Mononuclear cell (primary cell): Measurements from ENCODE around the gene TSBP1. TPM values are rescaled to one million over a fixed set of nuclear protein-coding genes. Genes with fewer than 3 reads are reported as not detected.
"Not testable (repeated sequence)": the region's sequence is repeated elsewhere in the genome, so short reads cannot be mapped to it uniquely, and the experiment has no call there.

Experiments
- H3K27me3 ChIP-seq: 2 replicates; pipeline ENCODE4 v1.6.0; 2011; ENCODE audit warnings: low read length, control low read depth; ENCODE audit not compliant: insufficient read depth
- H3K4me1 ChIP-seq: 2 replicates; pipeline ENCODE4 v1.5.1; 2011; ENCODE audit warnings: mild to moderate bottlenecking, low read length, control low read depth; ENCODE audit not compliant: insufficient read depth
- H3K4me3 ChIP-seq: 2 replicates; pipeline ENCODE4 v1.5.1; 2011; ENCODE audit warnings: mild to moderate bottlenecking, low read length, moderate library complexity
- H3K9me3 ChIP-seq: 2 replicates; pipeline ENCODE4 v1.5.1; 2011; ENCODE audit warnings: low read depth, mild to moderate bottlenecking, control low read depth, low read length
- total RNA-seq: library from RNA; depleted of rRNA; stranded (reverse); fragments of >200 nt; gene quantifications from one replicate; pipeline ENCODE4 v1.2.3, GENCODE V29; 2012

The TSBP1 gene
- total RNA-seq, 1 donor = not detected

GRCh38 chr6:32271429-32271828 lies 100.3 kb downstream of the TSBP1 start:
- no peaks in the 10 kb centered on the region for H3K9me3 ChIP-seq
- H3K4me1 ChIP-seq = peaks cover 25% of the 10 kb centered on the region
- no peak overlapping the region for H3K4me3 ChIP-seq
- no peaks in the 10 kb centered on the region for H3K27me3 ChIP-seq

GRCh38 chr6:32268459-32268858 lies 103.2 kb downstream of the TSBP1 start:
- H3K4me1 ChIP-seq = peaks cover 25% of the 10 kb centered on the region
- H3K9me3 ChIP-seq = not testable (repeated sequence)

DNA sequence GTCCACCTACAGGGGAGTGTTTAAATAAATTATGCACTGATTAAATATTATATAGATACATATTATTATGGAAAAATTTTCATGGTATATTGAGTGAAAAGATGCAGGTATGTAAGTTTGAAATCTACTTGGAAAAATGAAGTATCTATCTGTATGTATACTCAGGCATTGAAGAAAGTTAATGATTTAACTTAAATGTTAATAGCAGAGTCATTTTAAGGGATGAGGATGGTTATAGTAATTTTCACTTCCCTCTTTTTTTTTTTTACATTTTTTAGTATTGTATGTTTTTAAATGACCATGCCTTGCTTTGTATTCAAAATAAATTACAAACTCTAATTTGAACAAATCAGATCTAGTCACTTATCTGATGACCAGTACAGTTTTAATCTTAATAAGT lies 104.7 kb downstream of the TSBP1 start:
- Histone ChIP-seq H3K4me3 (no peak overlapping the region), H3K4me1 (peaks cover 25% of the 10 kb centered on the region)

More at GRCh38 chr6:32268459-32268858, 103.2 kb downstream of the TSBP1 start:
- H3K4me3 ChIP-seq, H3K27me3 ChIP-seq: not testable (repeated sequence)

DNA sequence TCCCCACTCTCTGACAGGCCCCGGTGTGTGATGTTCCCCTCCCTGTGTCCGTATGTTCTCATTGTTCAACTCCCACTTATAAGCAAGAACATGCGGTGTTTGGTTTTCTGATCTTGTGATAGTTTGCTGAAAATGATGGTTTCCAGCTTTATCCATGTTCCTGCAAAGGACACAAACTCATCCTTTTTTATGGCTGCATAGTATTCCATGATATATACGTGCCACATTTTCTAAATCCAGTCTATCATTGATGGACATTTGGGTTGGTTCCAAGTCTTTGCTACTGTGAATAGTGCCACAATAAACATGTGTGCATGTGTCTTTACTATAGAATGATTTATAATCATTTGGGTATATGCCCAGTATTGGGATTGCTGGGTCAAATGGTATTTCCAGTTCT lies 114.4 kb downstream of the TSBP1 start:
- H3K9me3 ChIP-seq, H3K4me3 ChIP-seq, H3K27me3 ChIP-seq: not testable (repeated sequence)
- H3K4me1 ChIP-seq = peaks cover 20% of the 10 kb centered on the region

More for the DNA sequence above, 104.7 kb downstream of the TSBP1 start:
- Histone ChIP-seq H3K27me3 (no peaks in the 10 kb centered on the region), H3K9me3 (no peaks in the 10 kb centered on the region)

DNA sequence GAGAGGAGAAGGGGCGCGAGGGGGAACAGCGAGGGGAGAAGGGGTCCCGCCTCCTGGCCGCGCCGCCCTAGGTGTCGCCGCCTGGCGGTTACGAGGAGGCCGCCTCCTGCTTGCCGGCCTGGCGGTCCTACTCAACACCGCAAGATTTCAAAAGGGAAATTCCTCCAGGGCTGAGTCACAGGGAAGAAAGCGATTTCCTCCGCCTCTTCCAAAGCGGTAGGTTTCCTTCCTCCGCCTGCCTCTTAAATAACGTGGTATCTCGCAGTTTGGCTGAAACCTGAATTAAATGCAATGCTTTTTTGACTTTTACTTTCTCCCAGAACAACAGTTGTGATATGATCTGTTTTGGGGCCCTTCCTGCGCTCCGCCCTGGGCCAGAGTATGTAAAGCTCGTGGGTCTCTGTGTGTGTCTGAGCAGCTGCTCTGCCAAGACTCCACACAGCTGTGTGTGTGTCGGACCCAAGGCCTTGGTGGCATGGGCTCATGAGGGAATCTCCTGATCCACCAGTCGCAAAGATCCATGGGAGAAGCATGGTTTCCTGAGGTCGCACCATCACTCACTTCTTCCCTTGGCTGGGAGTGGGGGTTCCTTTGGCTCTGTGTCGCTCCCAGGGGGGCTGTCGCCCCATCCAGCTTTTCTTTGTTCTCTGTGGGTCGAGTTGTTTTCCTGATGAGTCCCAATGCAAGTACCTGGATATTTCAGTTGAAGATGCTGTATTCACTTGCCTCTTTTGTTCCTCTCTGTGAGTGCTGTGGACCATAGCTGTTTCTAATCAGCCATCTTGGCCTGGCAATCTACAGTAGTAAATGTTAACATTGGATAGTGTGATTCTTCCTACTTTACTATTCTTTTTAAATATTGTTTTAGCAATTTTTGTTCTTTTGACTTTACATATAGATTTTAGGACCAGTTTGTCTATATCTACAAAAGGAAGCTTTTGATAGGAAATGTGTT lies 116.2 kb downstream of the TSBP1 start:
- peaks cover 3% of the 10 kb centered on the region for H3K27me3 ChIP-seq
- no peak overlapping the region for H3K4me3 ChIP-seq
- no peaks in the 10 kb centered on the region for H3K9me3 ChIP-seq
- H3K4me1 ChIP-seq = peaks cover 21% of the 10 kb centered on the region

GRCh38 chr6:32254761-32255198 lies 116.9 kb downstream of the TSBP1 start:
- H3K4me3 ChIP-seq = no peak overlapping the region
- H3K4me1 ChIP-seq = peaks cover 21% of the 10 kb centered on the region
- no peaks in the 10 kb centered on the region for H3K9me3 ChIP-seq
- peaks cover 3% of the 10 kb centered on the region for H3K27me3 ChIP-seq

GRCh38 chr6:32252331-32253009 lies 119.2 kb downstream of the TSBP1 start:
- peaks cover 21% of the 10 kb centered on the region for H3K4me1 ChIP-seq
- H3K4me3 ChIP-seq = no peak overlapping the region
- no peaks in the 10 kb centered on the region for H3K9me3 ChIP-seq
- H3K27me3 ChIP-seq = peaks cover 3% of the 10 kb centered on the region

DNA sequence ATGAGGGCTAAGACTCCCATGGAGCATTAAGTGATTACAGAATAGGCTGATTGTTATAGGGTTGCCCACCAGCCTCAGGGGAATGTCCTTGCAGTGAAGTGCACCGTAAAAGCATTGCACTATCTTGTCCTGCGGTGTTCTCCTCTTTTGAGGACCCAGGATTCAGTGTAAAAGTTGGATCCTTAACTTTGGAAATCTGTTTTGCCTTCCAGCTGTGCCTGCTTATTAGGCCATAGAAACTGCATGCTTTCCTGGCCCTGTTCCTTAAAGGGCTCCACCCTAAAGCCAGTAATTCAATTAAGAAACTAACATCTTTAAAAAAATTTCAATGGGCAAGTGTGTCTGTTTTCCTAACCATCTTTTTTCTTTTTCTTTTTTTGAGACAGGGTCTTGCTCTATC lies 122.4 kb downstream of the TSBP1 start:
- H3K4me1 ChIP-seq = peaks cover 12% of the 10 kb centered on the region
- H3K4me3 ChIP-seq = no peak overlapping the region
- no peaks in the 10 kb centered on the region for H3K9me3 ChIP-seq
- peaks cover 3% of the 10 kb centered on the region for H3K27me3 ChIP-seq

- H3K27me3 ChIP-seq = no peaks in the 10 kb centered on the region
- H3K9me3 ChIP-seq = no peaks in the 10 kb centered on the region
- no peak overlapping the region for H3K4me3 ChIP-seq
- H3K4me1 ChIP-seq = peaks cover 8% of the 10 kb centered on the region
These were observed 124.3 kb downstream of the TSBP1 start for GRCh38 chr6:32247401-32247800.

GRCh38 chr6:32244946-32245398 lies 126.7 kb downstream of the TSBP1 start:
- no peaks in the 10 kb centered on the region for H3K27me3 ChIP-seq
- no peak overlapping the region for H3K4me3 ChIP-seq
- H3K9me3 ChIP-seq = no peaks in the 10 kb centered on the region
- H3K4me1 ChIP-seq = peaks cover 6% of the 10 kb centered on the region

DNA sequence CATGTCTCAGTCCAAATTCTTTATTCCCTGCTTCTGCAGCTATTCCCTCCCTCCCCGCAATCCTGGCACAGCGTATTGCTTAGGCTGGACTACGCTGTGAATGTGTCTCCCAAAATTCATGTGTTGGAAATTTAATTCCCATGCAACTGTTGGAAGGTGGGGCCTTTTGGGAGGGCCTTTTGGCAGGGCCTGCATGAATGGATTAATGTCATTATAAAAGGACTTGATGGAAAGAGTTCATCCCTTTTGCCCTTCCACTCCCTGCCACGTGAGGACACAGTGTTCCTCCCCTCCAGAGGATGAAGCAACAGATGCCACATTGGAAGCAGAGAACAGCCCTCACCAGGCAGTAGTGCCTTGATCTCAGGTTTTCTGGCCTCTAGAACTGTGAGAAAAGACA lies 127.4 kb downstream of the TSBP1 start:
- H3K4me3 ChIP-seq = no peak overlapping the region
- peaks cover 6% of the 10 kb centered on the region for H3K4me1 ChIP-seq
- H3K9me3 ChIP-seq = no peaks in the 10 kb centered on the region
- no peaks in the 10 kb centered on the region for H3K27me3 ChIP-seq

Other genes starting within 250 kb of the TSBP1 start
- gene ATF6B, start 243.7 kb downstream of the TSBP1 start, total RNA-seq = 32.0 TPM
- gene FKBPL, start 241.6 kb downstream of the TSBP1 start, total RNA-seq = 1.2 TPM
- gene PRRT1, start 220.0 kb downstream of the TSBP1 start, total RNA-seq = 0.42 TPM
- 6.0 TPM for gene PPT2, start 217.8 kb downstream of the TSBP1 start, total RNA-seq
- 0.73 TPM for gene EGFL8, start 207.3 kb downstream of the TSBP1 start, total RNA-seq
- 12.9 TPM for gene AGPAT1, start 195.8 kb downstream of the TSBP1 start, total RNA-seq
- gene RNF5, start 193.5 kb downstream of the TSBP1 start, total RNA-seq = 13.2 TPM
- gene AGER, start 187.7 kb downstream of the TSBP1 start, total RNA-seq = 1.5 TPM
- gene PBX2, start 181.7 kb downstream of the TSBP1 start, total RNA-seq = 49.5 TPM
- gene GPSM3, start 179.3 kb downstream of the TSBP1 start, total RNA-seq = 131 TPM
- 5.6 TPM for gene NOTCH4, start 147.8 kb downstream of the TSBP1 start, total RNA-seq
- gene BTNL2, start 35.3 kb upstream of the TSBP1 start, total RNA-seq = not detected
- gene HLA-DRA, start 68.0 kb upstream of the TSBP1 start, total RNA-seq = 1,165 TPM
- 8.5 TPM for gene HLA-DRB5, start 158.4 kb upstream of the TSBP1 start, total RNA-seq
- 166 TPM for gene HLA-DRB1, start 217.9 kb upstream of the TSBP1 start, total RNA-seq